NT2/D1 (cell line): ENCODE measurements around the gene GPATCH11.

Experiments
- DNase-seq: peaks from one replicate; pipeline ENCODE4 v3.0.0-alpha.2; 2011; ENCODE audit warnings: low read depth, low spot score
- H3K27me3 ChIP-seq: 2 replicates; pipeline ENCODE4 v1.6.0; 2011; ENCODE audit warnings: mild to moderate bottlenecking; ENCODE audit not compliant: insufficient read length, insufficient read depth
- H3K36me3 ChIP-seq: 2 replicates; pipeline ENCODE4 v1.6.1; 2011; ENCODE audit warnings: mild to moderate bottlenecking, low read length, mixed read lengths; ENCODE audit not compliant: insufficient read depth, insufficient read length
- H3K4me1 ChIP-seq: 2 replicates; pipeline ENCODE4 v1.5.1; 2011; ENCODE audit not compliant: insufficient read depth, insufficient read length
- H3K4me3 ChIP-seq: 2 replicates; pipeline ENCODE4 v1.5.1; 2011; ENCODE audit warnings: low read depth; ENCODE audit not compliant: insufficient read length
- H3K9ac ChIP-seq: 2 replicates; pipeline ENCODE4 v1.6.0; 2011; ENCODE audit warnings: low read depth; ENCODE audit not compliant: insufficient read length
- H3K9me3 ChIP-seq: 2 replicates; pipeline ENCODE4 v1.5.1; 2011; ENCODE audit warnings: mild to moderate bottlenecking, low read length; ENCODE audit not compliant: insufficient read depth
- SUZ12 ChIP-seq: IDR thresholded peaks from 2 replicates; pipeline ENCODE4 v1.6.1; 2011; ENCODE audit not compliant: insufficient read length, insufficient read depth; ENCODE audit errors: extremely low read depth
- YY1 ChIP-seq: IDR thresholded peaks from 2 replicates; pipeline ENCODE4 v1.6.1; 2011; ENCODE audit not compliant: insufficient read length, insufficient read depth
- ZNF274 ChIP-seq: IDR thresholded peaks from 2 replicates; pipeline ENCODE4 v1.6.1; 2011; ENCODE audit warnings: mild to moderate bottlenecking, low read depth, low read length

The GPATCH11 gene

DNA sequence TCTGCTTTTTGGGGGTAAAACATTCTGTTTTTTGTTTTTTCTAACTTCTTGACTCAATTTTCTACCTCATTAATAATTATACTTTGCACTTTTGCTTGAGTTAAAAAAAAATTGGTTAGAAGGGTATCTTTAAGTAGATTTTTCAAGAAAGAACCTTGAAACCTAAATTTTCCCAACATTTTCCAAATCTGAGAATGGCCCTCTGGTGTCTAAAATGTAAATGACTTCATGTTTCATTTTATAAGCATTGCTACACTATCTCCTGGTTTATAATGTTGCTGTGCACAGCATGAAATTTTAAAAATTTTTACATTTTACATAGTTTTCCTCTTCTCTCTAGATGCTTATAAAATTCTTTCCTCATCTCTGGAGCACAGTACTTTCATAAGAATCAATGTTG, 58.2 kb downstream of the GPATCH11 start:
- H3K36me3 ChIP-seq: peaks cover 35% of the 10 kb centered on the region
- TF ChIP-seq SUZ12: no peak
- TF ChIP-seq ZNF274: no peak
- no peak for TF ChIP-seq YY1

DNA sequence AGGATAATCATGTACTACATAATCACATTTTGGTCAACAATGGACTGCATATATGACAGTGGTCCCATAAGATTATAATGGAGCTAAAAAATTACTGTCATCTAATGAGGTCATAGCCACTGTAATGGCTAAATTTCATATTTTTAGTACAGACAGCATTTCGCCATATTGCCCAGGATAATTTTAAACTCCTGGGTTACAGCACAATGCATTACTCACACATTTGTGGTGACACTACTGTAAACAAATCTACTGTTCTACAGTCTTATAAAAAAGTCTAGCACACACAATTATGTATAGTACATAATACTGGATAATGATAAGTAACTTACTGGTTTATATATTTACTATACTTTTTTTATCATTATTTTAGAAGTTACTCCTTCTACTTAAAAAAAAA, 59.7 kb downstream of the GPATCH11 start:
- Histone ChIP-seq H3K4me3 (no peak overlapping the region), H3K9ac (no peak overlapping the region), H3K27me3 (no peaks in the 10 kb centered on the region), H3K36me3 (peaks cover 37% of the 10 kb centered on the region), H3K4me1 (no peaks in the 10 kb centered on the region), H3K9me3 (no peaks in the 10 kb centered on the region)
- no peak for DNase-seq
- TF ChIP-seq YY1: no peak

More for the DNA sequence above, 58.2 kb downstream of the GPATCH11 start:
- Histone ChIP-seq H3K27me3 (no peaks in the 10 kb centered on the region), H3K9me3 (no peaks in the 10 kb centered on the region), H3K4me3 (no peak overlapping the region), H3K4me1 (no peaks in the 10 kb centered on the region), H3K9ac (no peak overlapping the region)
- no peak for DNase-seq

DNA sequence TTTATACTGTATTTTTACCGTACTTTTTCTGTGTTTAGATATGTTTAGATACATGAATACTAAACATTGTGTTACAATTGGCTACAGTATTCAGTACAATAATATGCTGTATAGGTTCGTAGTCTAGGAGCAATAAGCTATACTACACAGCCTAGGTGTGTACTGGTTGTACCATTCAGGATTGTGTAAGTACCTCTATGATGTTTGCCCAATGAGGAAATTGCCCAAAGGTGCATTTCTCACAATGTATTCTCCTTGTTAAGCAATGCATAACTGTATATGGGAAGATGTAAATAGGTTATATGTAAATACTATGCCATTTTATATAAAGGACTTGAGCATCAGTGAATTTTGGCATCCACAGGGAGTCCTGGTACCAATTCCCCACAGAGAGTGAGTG, 61.7 kb downstream of the GPATCH11 start:
- Histone ChIP-seq H3K4me1 (no peaks in the 10 kb centered on the region), H3K36me3 (peaks cover 27% of the 10 kb centered on the region), H3K9ac (no peak overlapping the region), H3K4me3 (no peak overlapping the region), H3K27me3 (no peaks in the 10 kb centered on the region), H3K9me3 (no peaks in the 10 kb centered on the region)
- TF ChIP-seq ZNF274 (no peak), YY1 (no peak), SUZ12 (no peak)
- DNase-seq: no peak

DNA sequence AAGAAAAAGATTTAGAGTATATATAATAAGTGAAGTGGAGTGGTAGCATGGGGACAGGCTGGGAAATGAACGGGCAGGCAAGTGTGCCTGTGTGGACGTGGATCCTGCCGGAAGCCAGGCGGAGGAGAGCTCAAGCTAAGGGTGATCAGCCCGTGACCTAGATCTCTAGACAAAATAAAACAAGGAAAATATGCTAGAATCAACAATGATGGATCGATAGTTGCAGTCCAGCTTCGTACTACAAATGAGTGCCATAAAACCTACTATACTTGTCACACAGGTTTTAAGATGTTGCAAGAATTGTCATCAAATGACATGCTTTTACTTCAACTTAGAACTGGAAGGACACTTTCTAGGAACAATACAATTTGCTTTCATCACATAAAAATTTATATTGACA, 64.0 kb downstream of the GPATCH11 start:
- no peak for DNase-seq
- Histone ChIP-seq H3K9ac (no peak overlapping the region), H3K27me3 (no peaks in the 10 kb centered on the region), H3K36me3 (peaks cover 22% of the 10 kb centered on the region), H3K9me3 (no peaks in the 10 kb centered on the region), H3K4me1 (no peaks in the 10 kb centered on the region), H3K4me3 (no peak overlapping the region)
- TF ChIP-seq SUZ12 (no peak), YY1 (no peak), ZNF274 (no peak)
